ENCODE results near the gene FRY.

The FRY gene

DNA sequence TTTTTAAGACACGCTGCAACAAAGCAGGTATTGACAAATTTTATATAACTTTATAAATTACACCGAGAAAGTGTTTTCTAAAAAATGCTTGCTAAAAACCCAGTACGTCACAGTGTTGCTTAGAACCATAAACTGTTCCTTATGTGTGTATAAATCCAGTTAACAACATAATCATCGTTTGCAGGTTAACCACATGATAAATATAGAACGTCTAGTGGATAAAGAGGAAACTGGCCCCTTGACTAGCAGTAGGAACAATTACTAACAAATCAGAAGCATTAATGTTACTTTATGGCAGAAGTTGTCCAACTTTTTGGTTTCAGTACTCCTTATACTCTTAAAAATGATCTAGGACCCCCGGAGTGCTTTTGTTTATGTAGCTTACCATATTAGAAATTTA is 284.9 kb downstream of the FRY start:
- peak; percentile 54 for DNase-seq

DNA sequence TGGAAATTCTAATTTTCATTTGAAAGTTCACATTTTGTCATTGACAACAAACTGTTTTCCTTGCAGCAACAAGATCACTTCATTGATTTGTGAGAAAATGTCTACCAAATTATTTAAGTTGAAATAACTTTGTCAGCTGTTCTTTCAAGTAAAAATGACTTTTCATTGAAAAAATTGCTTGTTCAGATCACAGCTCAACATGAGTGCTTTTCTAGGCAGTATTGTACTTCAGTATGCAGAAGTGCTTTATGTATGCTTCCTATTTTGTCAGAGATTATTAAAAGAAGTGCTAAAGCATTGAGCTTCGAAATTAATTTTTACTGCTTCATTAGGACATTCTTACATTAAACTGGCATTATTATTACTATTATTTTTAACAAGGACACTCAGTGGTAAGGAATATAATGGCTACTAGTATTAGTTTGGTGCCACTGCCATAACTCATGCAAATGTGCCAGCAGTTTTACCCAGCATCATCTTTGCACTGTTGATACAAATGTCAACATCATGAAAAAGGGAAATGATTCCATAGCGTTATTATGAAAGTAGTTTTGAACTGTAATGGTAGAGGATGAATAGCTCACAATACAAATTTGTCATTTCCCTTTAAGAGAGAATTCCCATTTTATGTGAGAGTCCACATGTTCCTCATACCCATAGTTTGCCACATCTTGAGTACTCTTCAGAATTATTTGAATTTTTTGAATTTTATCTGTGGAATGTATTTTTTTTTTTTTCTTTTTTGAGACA is 286.3 kb downstream of the FRY start:
- DNase-seq, result peak; percentile 88

DNA sequence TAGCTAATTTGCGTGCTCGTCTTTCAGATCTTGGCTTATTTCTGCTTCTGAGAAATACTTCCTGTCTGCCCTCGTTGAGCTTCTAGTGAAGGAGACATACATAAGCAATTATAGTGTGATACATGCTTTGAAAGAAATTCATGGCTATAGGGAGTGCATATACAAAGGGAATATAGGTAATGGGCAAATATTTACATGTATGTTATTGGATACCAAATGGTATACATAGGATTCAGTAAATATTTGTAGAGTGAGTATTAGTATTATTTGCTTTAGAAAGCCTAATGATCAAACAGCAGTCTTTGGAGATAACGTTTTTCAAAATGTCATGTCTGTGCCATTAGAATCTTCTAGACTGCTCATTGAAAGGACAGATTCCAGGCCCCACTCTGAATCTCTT is 289.0 kb downstream of the FRY start:
- no peak for DNase-seq

DNA sequence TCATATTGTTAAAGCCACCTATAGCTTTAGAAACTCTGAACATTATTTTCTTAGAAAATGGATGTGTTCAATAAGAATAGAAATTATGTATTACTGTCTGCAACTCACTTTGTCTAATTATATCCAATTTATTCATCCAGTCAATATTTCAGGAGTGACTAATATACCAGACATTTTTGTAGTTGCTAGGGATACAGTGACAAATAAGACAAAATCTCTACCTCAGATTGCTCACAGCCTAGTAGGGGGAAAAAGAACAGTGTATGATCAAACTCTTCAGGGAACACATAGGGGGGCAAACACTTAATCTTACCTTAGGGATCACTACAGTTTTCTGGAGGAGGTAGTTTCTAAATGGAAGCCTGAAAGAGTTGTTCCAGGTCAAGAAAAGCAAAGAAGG is 292.3 kb downstream of the FRY start:
- no peak for DNase-seq

DNA sequence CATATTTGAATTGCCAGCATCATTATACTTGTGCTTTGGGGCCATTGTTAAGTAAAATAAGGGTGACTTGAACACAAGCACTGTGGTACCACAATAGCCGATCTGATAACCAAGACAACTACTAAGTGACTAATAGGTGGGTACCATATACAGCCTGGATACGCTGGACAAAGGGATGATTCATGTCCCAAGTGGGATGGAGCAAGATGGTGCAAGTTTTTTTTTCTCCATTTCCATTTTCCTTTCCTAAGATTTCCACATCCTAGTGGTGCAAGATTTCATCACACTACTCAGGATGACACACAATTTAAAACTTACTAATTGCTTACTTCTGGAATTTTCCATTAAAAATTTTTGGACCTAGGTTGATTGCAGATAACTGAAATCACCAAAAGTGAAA is 298.9 kb downstream of the FRY start:
- peak; percentile 70 for DNase-seq

DNA sequence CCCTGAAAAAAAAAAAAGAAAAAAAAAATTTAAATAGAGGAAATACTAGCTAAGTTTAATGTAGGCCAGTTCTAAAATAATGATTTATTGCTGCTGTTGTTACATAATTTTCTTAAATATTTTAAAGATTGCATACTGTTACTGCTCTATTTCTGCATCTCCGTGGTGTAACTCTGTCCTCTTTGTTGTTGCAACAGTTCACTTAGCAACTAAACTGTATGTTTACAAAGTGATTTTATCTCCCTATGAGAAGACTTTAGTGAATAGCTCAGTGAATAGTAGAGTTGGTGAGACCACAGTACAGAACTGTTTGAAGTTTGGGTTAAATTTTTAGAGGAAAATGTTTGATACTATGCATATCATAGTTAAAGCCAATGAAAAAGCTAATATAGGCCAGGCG is 303.1 kb downstream of the FRY start:
- peak; percentile 76 for DNase-seq

DNA sequence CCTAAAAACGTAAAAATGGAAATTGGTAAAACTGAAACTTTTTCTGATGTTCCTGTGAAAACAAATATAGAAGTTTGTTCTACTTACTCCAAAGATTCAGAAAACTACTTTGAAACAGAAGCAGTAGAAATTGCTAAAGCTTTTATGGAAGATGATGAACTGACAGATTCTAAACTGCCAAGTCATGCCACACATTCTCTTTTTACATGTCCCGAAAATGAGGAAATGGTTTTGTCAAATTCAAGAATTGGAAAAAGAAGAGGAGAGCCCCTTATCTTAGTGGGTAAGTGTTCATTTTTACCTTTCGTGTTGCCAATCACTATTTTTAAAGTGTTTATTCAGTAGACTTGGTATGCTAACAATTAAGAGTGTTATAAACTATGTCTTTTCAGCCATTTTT is 309.3 kb downstream of the FRY start:
- peak; percentile 71 for DNase-seq

DNA sequence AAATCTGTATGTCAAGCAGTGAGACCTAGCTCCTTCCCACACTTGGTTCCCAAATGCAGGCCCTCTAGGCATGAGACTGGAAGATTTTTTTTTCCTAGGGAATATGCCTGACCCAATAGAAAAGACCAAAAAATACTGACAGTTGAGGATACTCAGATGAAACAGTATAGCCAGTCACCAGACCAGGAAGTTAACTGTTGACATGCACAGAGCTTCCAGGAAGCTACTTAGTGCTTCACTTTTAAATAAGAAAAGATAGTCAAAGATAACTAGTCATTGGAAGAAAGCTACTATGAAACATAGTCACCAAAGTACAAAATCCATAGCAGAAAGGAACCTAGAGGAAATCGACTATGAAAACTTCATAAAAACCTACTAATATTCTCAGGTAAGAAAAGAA is 316.1 kb downstream of the FRY start:
- DNase-seq, result no peak

Data from inflammatory macrophage treated with lipopolysaccharide for 4 hours (primary cell).